Loucy (cell line): ENCODE measurements around the gene CASKIN2.
A peak's percentile ranks its signal among the peaks of the same experiment; 100 is the strongest.

Source experiments
- H2AFZ ChIP-seq: fragments of 200-600 bp; sonication (generic); 2 replicates; pipeline ENCODE4 v1.6.0; 2016; ENCODE audit warnings: antibody characterized with exemption, mild to moderate bottlenecking, low read length, moderate library complexity
- H3F3A ChIP-seq: fragments of 200-600 bp; 2 replicates; pipeline ENCODE4 v1.6.0; 2016; ENCODE audit warnings: antibody characterized with exemption, low read depth, mild to moderate bottlenecking
- H3K27me3 ChIP-seq: fragments of 200-600 bp; sonication (generic); 2 replicates; pipeline ENCODE4 v1.6.1; 2014; ENCODE audit warnings: low read length, mild to moderate bottlenecking; ENCODE audit not compliant: insufficient read depth, poor library complexity, severe bottlenecking
- H3K36me3 ChIP-seq: fragments of 200-600 bp; sonication (generic); 2 replicates; pipeline ENCODE4 v1.6.1; 2016; ENCODE audit warnings: low read length; ENCODE audit not compliant: insufficient read depth
- H3K4me1 ChIP-seq: fragments of 200-600 bp; sonication (generic); 2 replicates; pipeline ENCODE4 v1.5.1; 2014; ENCODE audit warnings: low read length, mild to moderate bottlenecking; ENCODE audit not compliant: insufficient read depth, poor library complexity, severe bottlenecking
- H3K4me2 ChIP-seq: fragments of 200-600 bp; sonication (generic); 2 replicates; pipeline ENCODE4 v1.6.0; 2014; ENCODE audit warnings: antibody characterized with exemption, low read length, low read depth, mild to moderate bottlenecking; ENCODE audit not compliant: poor library complexity, severe bottlenecking
- H3K4me3 ChIP-seq: fragments of 200-600 bp; sonication (generic); 2 replicates; pipeline ENCODE4 v1.5.1; 2014; ENCODE audit warnings: low read length, mild to moderate bottlenecking, mixed read lengths; ENCODE audit not compliant: poor library complexity, severe bottlenecking
- H3K79me2 ChIP-seq: fragments of 200-600 bp; sonication (generic); 2 replicates; pipeline ENCODE4 v1.6.1; 2014; ENCODE audit warnings: low read length; ENCODE audit not compliant: insufficient read depth
- H3K9ac ChIP-seq: fragments of 200-600 bp; sonication (generic); 2 replicates; pipeline ENCODE4 v1.6.0; 2014; ENCODE audit warnings: mild to moderate bottlenecking, low read depth, low read length, moderate library complexity; ENCODE audit not compliant: poor library complexity, severe bottlenecking
- H3K9me2 ChIP-seq: fragments of 200-600 bp; sonication (generic); replicated peaks from 2 replicates; pipeline ENCODE4 v1.6.1; 2016; ENCODE audit warnings: low read depth, low read length, mixed read lengths
- H3K9me3 ChIP-seq: fragments of 200-600 bp; sonication (generic); 2 replicates; pipeline ENCODE4 v1.6.1; 2014; ENCODE audit warnings: mild to moderate bottlenecking, antibody characterized with exemption, low read length, low read depth; ENCODE audit not compliant: insufficient read depth
- H4K20me1 ChIP-seq: fragments of 200-600 bp; sonication (generic); 2 replicates; pipeline ENCODE4 v1.6.0; 2014; ENCODE audit warnings: antibody characterized with exemption, low read length, mild to moderate bottlenecking; ENCODE audit not compliant: insufficient read depth, poor library complexity, severe bottlenecking
- CTCF ChIP-seq: fragments of 200-600 bp; sonication (generic); conservative IDR thresholded peaks from 2 replicates; pipeline ENCODE4 v1.5.1; 2014; ENCODE audit warnings: mild to moderate bottlenecking, antibody characterized with exemption, low read length
- EZH2phosphoT487 ChIP-seq: fragments of 200-600 bp; IDR thresholded peaks from 2 replicates; pipeline ENCODE4 v1.6.1; 2018; ENCODE audit warnings: antibody characterized with exemption, mild to moderate bottlenecking, moderate library complexity, borderline replicate concordance

CASKIN2 gene

GRCh38 chr17:75524970-75525805 lies 9.9 kb upstream of the CASKIN2 start, which contains the start of gene LLGL2:
Gene LLGL2, plus strand, starts transcription at chr17:75525697. Its CDS starts 17,730 bp downstream, at chr17:75543427.
- Histone ChIP-seq H3K4me2 (peak within 1 kb of the TSS; percentile 53), H2AFZ (no peak within 1 kb of the TSS), H3K9me3 (no peaks in the 10 kb centered on the region), H3K27me3 (no peaks in the 10 kb centered on the region), H3K36me3 (no peaks in the 10 kb centered on the region), H3K4me1 (no peaks in the 10 kb centered on the region), H3K4me3 (peak within 1 kb of the TSS; percentile 60), H3F3A (0 out of 2 replicates have a peak, but pooled peaks cover 3% of the 10 kb centered on the region), H3K9me2 (no peaks in the 10 kb centered on the region), H3K79me2 (no peaks in the 10 kb centered on the region), H3K9ac (no peak within 1 kb of the TSS), H4K20me1 (no peaks in the 10 kb centered on the region)
- TF ChIP-seq CTCF (no peak), EZH2phosphoT487 (no peak)

- Histone ChIP-seq H3K4me2 (no peak overlapping the region), H3F3A (0 out of 2 replicates have a peak, but pooled peaks cover 3% of the 10 kb centered on the region), H4K20me1 (no peaks in the 10 kb centered on the region), H3K36me3 (no peaks in the 10 kb centered on the region), H3K27me3 (no peaks in the 10 kb centered on the region), H3K4me1 (no peaks in the 10 kb centered on the region), H3K79me2 (no peaks in the 10 kb centered on the region), H3K9ac (no peak overlapping the region), H2AFZ (no peak overlapping the region), H3K9me3 (no peaks in the 10 kb centered on the region), H3K4me3 (no peak overlapping the region), H3K9me2 (no peaks in the 10 kb centered on the region)
- TF ChIP-seq CTCF (no peak), EZH2phosphoT487 (no peak)
Measured at GRCh38 chr17:75524269-75524969, 9.1 kb upstream of the CASKIN2 start.

- Histone ChIP-seq H3K9me3 (no peaks in the 10 kb centered on the region), H3K4me3 (no peak overlapping the region), H3K4me1 (peaks cover 4% of the 10 kb centered on the region), H3K9me2 (no peaks in the 10 kb centered on the region), H3K9ac (no peak overlapping the region), H3F3A (0 out of 2 replicates have a peak, but pooled peaks cover 3% of the 10 kb centered on the region), H3K36me3 (no peaks in the 10 kb centered on the region), H3K79me2 (no peaks in the 10 kb centered on the region), H3K27me3 (no peaks in the 10 kb centered on the region), H4K20me1 (no peaks in the 10 kb centered on the region), H3K4me2 (no peak overlapping the region), H2AFZ (no peak overlapping the region)
- TF ChIP-seq CTCF: no peak
- no peak for TF ChIP-seq EZH2phosphoT487
Measured at GRCh38 chr17:75523647-75524046, 8.3 kb upstream of the CASKIN2 start.
